GM23338 (cell line): Measurements from ENCODE around the gene REG4. TPM values are rescaled to one million over a fixed set of nuclear protein-coding genes. Genes with fewer than 3 reads are reported as not detected.

Experiments
- ATAC-seq: fragments of 200-7000 bp; cut with Tn5 transposase; 3 replicates; pipeline ENCODE4 v1.9.1; 2020
- DNase-seq: peaks from one replicate; pipeline ENCODE4 v3.0.0-alpha.2; 2015; ENCODE audit warnings: low spot score
- H2AFZ ChIP-seq: fragments of 200-600 bp; sonication (generic); 2 replicates; pipeline ENCODE4 v1.8.0; 2016; ENCODE audit warnings: antibody characterized with exemption, mild to moderate bottlenecking, moderate library complexity
- H3F3A ChIP-seq: fragments of 200-600 bp; sonication (generic); replicated peaks from 2 replicates; pipeline ENCODE4 v1.8.0; 2017; ENCODE audit warnings: antibody characterized with exemption, mixed run types, low read depth
- H3K27ac ChIP-seq: fragments of 200-600 bp; sonication (generic); 2 replicates; pipeline ENCODE4 v1.6.1; 2016; ENCODE audit warnings: low read depth
- H3K27me3 ChIP-seq: fragments of 200-600 bp; sonication (generic); 2 replicates; pipeline ENCODE4 v1.8.0; 2016; ENCODE audit warnings: mild to moderate bottlenecking, mixed run types, moderate library complexity; ENCODE audit not compliant: insufficient read depth
- H3K36me3 ChIP-seq: fragments of 200-600 bp; sonication (generic); 2 replicates; pipeline ENCODE4 v1.8.0; 2016; ENCODE audit warnings: mild to moderate bottlenecking; ENCODE audit not compliant: insufficient read depth
- H3K4me1 ChIP-seq: fragments of 200-600 bp; sonication (generic); 2 replicates; pipeline ENCODE4 v1.8.0; 2016; ENCODE audit warnings: mild to moderate bottlenecking, moderate library complexity; ENCODE audit not compliant: insufficient read depth
- H3K4me2 ChIP-seq: fragments of 200-600 bp; sonication (generic); 2 replicates; pipeline ENCODE4 v1.7.1; 2017; ENCODE audit warnings: mixed run types
- H3K4me3 ChIP-seq: fragments of 200-600 bp; sonication (generic); 2 replicates; pipeline ENCODE4 v1.6.1; 2016; ENCODE audit warnings: mixed run types
- H3K79me2 ChIP-seq: fragments of 200-600 bp; sonication (generic); replicated peaks from 2 replicates; pipeline ENCODE4 v1.8.0; 2017; ENCODE audit warnings: mild to moderate bottlenecking; ENCODE audit not compliant: insufficient read depth
- H3K9me2 ChIP-seq: fragments of 200-600 bp; sonication (generic); 2 replicates; pipeline ENCODE4 v1.8.0; 2017; ENCODE audit not compliant: insufficient read depth
- H4K20me1 ChIP-seq: fragments of 200-600 bp; sonication (generic); replicated peaks from 2 replicates; pipeline ENCODE4 v1.8.0; 2017; ENCODE audit warnings: mild to moderate bottlenecking; ENCODE audit not compliant: insufficient read depth
- H3K27ac Mint-ChIP-seq: 2 replicates; pipeline ENCODE4 v1.8.0; 2020; ENCODE audit warnings: inconsistent platforms, mild to moderate bottlenecking, moderate library complexity, mixed read lengths
- H3K27me3 Mint-ChIP-seq: 3 replicates; pipeline ENCODE4 v1.8.0; 2022; ENCODE audit warnings: low read depth, mild to moderate bottlenecking, moderate library complexity, mixed read lengths, inconsistent platforms; ENCODE audit not compliant: insufficient read depth, poor library complexity
- H3K36me3 Mint-ChIP-seq: 3 replicates; pipeline ENCODE4 v1.8.0; 2021; ENCODE audit warnings: low read depth, mild to moderate bottlenecking, inconsistent platforms, moderate library complexity, mixed read lengths
- H3K4me1 Mint-ChIP-seq: 3 replicates; pipeline ENCODE4 v1.8.0; 2020; ENCODE audit warnings: mild to moderate bottlenecking, inconsistent platforms, mixed read lengths
- H3K4me3 Mint-ChIP-seq: 3 replicates; pipeline ENCODE4 v1.8.0; 2021; ENCODE audit warnings: moderate library complexity, mild to moderate bottlenecking, inconsistent platforms, mixed read lengths
- H3K9me3 Mint-ChIP-seq: 3 replicates; pipeline ENCODE4 v1.8.0; 2020; ENCODE audit warnings: moderate library complexity, mild to moderate bottlenecking, inconsistent platforms, mixed read lengths
- EZH2 ChIP-seq: fragments of 200-600 bp; sonication (generic); IDR thresholded peaks from one replicate; pipeline ENCODE4 v1.8.0; 2017; ENCODE audit warnings: antibody characterized with exemption, mild to moderate bottlenecking, low read depth; ENCODE audit not compliant: unreplicated experiment
- EZH2phosphoT487 ChIP-seq: fragments of 200-600 bp; sonication (generic); IDR thresholded peaks from one replicate; pipeline ENCODE4 v1.8.1; 2018; ENCODE audit warnings: antibody characterized with exemption; ENCODE audit not compliant: unreplicated experiment
- JUNB ChIP-seq: IDR thresholded peaks from one replicate; pipeline ENCODE4 v1.6.1; 2016; ENCODE audit warnings: antibody characterized with exemption; ENCODE audit not compliant: unreplicated experiment
- POLR2AphosphoS5 ChIP-seq: IDR thresholded peaks from 2 replicates; pipeline ENCODE4 v1.6.1; 2016; ENCODE audit warnings: antibody characterized with exemption, low read depth
- STAT1 ChIP-seq: IDR thresholded peaks from one replicate; pipeline ENCODE4 v1.6.1; 2016; ENCODE audit warnings: antibody characterized with exemption; ENCODE audit not compliant: unreplicated experiment
- polyA plus RNA-seq: library from polyadenylated mRNA; unstranded; fragments of >200 nt; fragmentation: Nextera tagmentation; extraction: Ambion mirVana; gene quantifications from 2 replicates; pipeline ENCODE4 v1.2.1, GENCODE V29; 2016
- total RNA-seq: library from RNA; depleted of rRNA; stranded (reverse); fragments of >200 nt; shearing (Covaris generic); gene quantifications from 2 replicates; pipeline ENCODE4 v1.2.3, GENCODE V29; 2014
- TF ChIP-seq, protein P1 (sequence below): IDR thresholded peaks from 2 replicates; pipeline ENCODE4 v1.6.1; 2016; ENCODE audit warnings: antibody characterized with exemption
- TF ChIP-seq, protein P2 (sequence below): fragments of 250-450 bp; sonication (Bioruptor Pico); IDR thresholded peaks from 2 replicates; pipeline ENCODE4 v1.5.0; 2020; ENCODE audit warnings: mild to moderate bottlenecking, moderate library complexity

REG4 gene
- total and polyA plus RNA-seq, 2 experiments from 2014 or later: not detected

GRCh38 chr1:119772298-119772697, 39.0 kb downstream of the REG4 start (continued):
- TF ChIP-seq POLR2AphosphoS5 (no peak), JUNB (no peak), EZH2phosphoT487 (no peak), EZH2 (no peak), STAT1 (no peak)
- TF ChIP-seq, protein P1, sequence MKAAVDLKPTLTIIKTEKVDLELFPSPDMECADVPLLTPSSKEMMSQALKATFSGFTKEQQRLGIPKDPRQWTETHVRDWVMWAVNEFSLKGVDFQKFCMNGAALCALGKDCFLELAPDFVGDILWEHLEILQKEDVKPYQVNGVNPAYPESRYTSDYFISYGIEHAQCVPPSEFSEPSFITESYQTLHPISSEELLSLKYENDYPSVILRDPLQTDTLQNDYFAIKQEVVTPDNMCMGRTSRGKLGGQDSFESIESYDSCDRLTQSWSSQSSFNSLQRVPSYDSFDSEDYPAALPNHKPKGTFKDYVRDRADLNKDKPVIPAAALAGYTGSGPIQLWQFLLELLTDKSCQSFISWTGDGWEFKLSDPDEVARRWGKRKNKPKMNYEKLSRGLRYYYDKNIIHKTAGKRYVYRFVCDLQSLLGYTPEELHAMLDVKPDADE: no peak
- TF ChIP-seq, protein P2, sequence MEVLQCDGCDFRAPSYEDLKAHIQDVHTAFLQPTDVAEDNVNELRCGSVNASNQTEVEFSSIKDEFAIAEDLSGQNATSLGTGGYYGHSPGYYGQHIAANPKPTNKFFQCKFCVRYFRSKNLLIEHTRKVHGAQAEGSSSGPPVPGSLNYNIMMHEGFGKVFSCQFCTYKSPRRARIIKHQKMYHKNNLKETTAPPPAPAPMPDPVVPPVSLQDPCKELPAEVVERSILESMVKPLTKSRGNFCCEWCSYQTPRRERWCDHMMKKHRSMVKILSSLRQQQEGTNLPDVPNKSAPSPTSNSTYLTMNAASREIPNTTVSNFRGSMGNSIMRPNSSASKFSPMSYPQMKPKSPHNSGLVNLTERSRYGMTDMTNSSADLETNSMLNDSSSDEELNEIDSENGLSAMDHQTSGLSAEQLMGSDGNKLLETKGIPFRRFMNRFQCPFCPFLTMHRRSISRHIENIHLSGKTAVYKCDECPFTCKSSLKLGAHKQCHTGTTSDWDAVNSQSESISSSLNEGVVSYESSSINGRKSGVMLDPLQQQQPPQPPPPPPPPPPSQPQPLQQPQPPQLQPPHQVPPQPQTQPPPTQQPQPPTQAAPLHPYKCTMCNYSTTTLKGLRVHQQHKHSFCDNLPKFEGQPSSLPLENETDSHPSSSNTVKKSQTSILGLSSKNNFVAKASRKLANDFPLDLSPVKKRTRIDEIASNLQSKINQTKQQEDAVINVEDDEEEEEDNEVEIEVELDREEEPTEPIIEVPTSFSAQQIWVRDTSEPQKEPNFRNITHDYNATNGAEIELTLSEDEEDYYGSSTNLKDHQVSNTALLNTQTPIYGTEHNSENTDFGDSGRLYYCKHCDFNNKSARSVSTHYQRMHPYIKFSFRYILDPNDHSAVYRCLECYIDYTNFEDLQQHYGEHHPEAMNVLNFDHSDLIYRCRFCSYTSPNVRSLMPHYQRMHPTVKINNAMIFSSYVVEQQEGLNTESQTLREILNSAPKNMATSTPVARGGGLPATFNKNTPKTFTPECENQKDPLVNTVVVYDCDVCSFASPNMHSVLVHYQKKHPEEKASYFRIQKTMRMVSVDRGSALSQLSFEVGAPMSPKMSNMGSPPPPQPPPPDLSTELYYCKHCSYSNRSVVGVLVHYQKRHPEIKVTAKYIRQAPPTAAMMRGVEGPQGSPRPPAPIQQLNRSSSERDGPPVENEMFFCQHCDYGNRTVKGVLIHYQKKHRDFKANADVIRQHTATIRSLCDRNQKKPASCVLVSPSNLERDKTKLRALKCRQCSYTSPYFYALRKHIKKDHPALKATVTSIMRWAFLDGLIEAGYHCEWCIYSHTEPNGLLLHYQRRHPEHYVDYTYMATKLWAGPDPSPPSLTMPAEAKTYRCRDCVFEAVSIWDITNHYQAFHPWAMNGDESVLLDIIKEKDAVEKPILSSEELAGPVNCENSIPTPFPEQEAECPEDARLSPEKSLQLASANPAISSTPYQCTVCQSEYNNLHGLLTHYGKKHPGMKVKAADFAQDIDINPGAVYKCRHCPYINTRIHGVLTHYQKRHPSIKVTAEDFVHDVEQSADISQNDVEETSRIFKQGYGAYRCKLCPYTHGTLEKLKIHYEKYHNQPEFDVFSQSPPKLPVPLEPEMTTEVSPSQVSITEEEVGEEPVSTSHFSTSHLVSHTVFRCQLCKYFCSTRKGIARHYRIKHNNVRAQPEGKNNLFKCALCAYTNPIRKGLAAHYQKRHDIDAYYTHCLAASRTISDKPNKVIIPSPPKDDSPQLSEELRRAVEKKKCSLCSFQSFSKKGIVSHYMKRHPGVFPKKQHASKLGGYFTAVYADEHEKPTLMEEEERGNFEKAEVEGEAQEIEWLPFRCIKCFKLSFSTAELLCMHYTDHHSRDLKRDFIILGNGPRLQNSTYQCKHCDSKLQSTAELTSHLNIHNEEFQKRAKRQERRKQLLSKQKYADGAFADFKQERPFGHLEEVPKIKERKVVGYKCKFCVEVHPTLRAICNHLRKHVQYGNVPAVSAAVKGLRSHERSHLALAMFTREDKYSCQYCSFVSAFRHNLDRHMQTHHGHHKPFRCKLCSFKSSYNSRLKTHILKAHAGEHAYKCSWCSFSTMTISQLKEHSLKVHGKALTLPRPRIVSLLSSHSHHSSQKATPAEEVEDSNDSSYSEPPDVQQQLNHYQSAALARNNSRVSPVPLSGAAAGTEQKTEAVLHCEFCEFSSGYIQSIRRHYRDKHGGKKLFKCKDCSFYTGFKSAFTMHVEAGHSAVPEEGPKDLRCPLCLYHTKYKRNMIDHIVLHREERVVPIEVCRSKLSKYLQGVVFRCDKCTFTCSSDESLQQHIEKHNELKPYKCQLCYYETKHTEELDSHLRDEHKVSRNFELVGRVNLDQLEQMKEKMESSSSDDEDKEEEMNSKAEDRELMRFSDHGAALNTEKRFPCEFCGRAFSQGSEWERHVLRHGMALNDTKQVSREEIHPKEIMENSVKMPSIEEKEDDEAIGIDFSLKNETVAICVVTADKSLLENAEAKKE (CRISPR knock-in tag): no peak

DNA sequence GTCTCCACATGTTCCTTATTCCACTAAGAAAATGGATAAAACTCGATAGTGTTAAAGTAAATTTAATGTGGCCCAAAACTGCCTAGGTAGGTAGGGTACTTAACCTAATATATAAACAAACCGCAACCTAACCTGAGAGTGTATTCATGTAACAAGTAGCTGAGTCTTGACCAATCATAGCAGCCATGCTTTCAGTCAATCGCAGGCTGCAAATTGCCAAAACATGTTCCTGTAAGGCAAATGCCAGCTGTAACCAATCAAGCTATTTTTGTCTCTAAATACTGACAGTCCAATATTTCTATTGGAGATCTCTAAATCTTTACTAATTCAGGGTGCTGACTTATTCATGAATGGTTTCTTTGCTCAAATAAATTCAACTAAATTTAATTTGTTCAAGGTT, 39.5 kb downstream of the REG4 start:
- DNase-seq (no peak), ATAC-seq (no peak)
- Mint-ChIP-seq H3K36me3 (no peaks in the 10 kb centered on the region), H3K27me3 (peaks cover 3% of the 10 kb centered on the region), H3K4me1 (peaks cover 13% of the 10 kb centered on the region), H3K9me3 (no peaks in the 10 kb centered on the region), H3K4me3 (no peak overlapping the region), H3K27ac (no peak overlapping the region)
- Histone ChIP-seq H3K27me3 (no peaks in the 10 kb centered on the region), H3K4me3 (no peak overlapping the region), H3F3A (no peaks in the 10 kb centered on the region), H3K4me1 (peaks cover 13% of the 10 kb centered on the region; the same call in 1 of the 2 replicates), H3K4me2 (no peak overlapping the region), H4K20me1 (no peaks in the 10 kb centered on the region), H3K79me2 (no peaks in the 10 kb centered on the region), H2AFZ (no peak overlapping the region), H3K27ac (no peak overlapping the region), H3K36me3 (no peaks in the 10 kb centered on the region), H3K9me2 (no peaks in the 10 kb centered on the region; the same call in 1 of the 2 replicates)
- no peak for TF ChIP-seq EZH2phosphoT487
